Measurements from ENCODE around the gene FTO. TPM values are rescaled to one million over a fixed set of nuclear protein-coding genes. Genes with fewer than 3 reads are reported as not detected.
"Not testable (repeated sequence)": the region's sequence is repeated elsewhere in the genome, so short reads cannot be mapped to it uniquely, and the experiment has no call there.

The FTO gene
- total and polyA plus RNA-seq, 2 of the 8 experiments (the other 6 are each of a cell fraction or from before 2014, with no cell fraction given), result 34.5 to 59.8 TPM

DNA sequence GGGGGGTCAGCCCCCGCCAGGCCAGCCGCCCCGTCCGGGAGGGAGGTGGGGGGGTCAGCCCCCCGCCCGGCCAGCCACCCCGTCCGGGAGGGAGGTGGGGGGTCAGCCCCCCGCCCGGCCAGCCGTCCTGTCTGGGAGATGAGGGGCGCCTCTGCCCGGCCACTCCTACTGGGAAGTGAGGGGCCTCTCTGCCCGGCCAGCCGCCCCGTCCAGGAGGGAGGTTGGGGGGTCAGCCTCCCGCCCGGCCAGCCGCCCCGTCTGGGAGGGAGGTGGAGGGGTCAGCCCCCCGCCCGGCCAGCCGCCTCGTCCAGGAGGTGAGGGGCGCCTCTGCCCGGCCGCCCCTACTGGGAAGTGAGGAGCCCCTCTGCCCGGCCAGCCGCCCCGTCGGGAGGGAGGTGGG, 5.7 kb upstream of the FTO start:
- H2BK120ac ChIP-seq (replicated peaks; ENCODE audit: low read depth, low read length); CTCF ChIA-PET (ENCODE audit: partially characterized antibody); H3K79me1 ChIP-seq (ENCODE audit: low read depth, low read length); H3K27me3 ChIP-seq (replicated peaks in 1 of 4; ENCODE audit: control insufficient read depth in 3 of 4, extremely low read depth in 1 of 4, insufficient read depth in 3 of 4, low read length in 3 of 4); H2BK20ac ChIP-seq (ENCODE audit: low read length); POLR2A ChIA-PET (ENCODE audit: partially characterized antibody); H4K8ac ChIP-seq (ENCODE audit: extremely low read depth, insufficient read depth, low read length); H2BK12ac ChIP-seq (ENCODE audit: low read depth, low read length); H4K20me1 ChIP-seq (replicated peaks in 1 of 2; ENCODE audit: control insufficient read depth in 1 of 2, insufficient read depth in 2 of 2, low read length in 2 of 2); H3K18ac ChIP-seq (ENCODE audit: extremely low read depth, low read length); H4K91ac ChIP-seq (replicated peaks; ENCODE audit: insufficient read length, low read length); H3K79me2 ChIP-seq (ENCODE audit: control insufficient read depth in 1 of 2, insufficient read depth in 2 of 2, low read length in 2 of 2); H3K14ac ChIP-seq (ENCODE audit: insufficient read length); H3K4me3 ChIP-seq (ENCODE audit: extremely low read depth in 1 of 4, insufficient read depth in 2 of 4, low read depth in 3 of 4, low read length in 4 of 4); H3K9ac ChIP-seq (replicated peaks in 1 of 4; ENCODE audit: extremely low read depth in 1 of 4, low read depth in 3 of 4, low read length in 3 of 4); H2AK5ac ChIP-seq (ENCODE audit: low read depth, low read length); H3K27ac ChIP-seq (ENCODE audit: low read depth, low read length); H3K23ac ChIP-seq (ENCODE audit: insufficient read length); H3K23me2 ChIP-seq (ENCODE audit: low read depth, low read length); FAIRE-seq; H3K56ac ChIP-seq (replicated peaks; ENCODE audit: insufficient read length, low read depth, low read length); H2BK15ac ChIP-seq (ENCODE audit: low read length); H2AFZ ChIP-seq (ENCODE audit: low read length); H2BK5ac ChIP-seq (ENCODE audit: low read depth, low read length); DNase-seq (ENCODE audit: low read depth in 1 of 2, low spot score in 2 of 2); H3K4ac ChIP-seq (replicated peaks; ENCODE audit: insufficient read length, low read depth, low read length); H3K4me1 ChIP-seq (replicated peaks in 1 of 4; ENCODE audit: control insufficient read depth in 3 of 4, insufficient read depth in 4 of 4, low read length in 3 of 4); H3K4me2 ChIP-seq (ENCODE audit: insufficient read depth in 1 of 2, low read depth in 2 of 2, low read length in 2 of 2); H4K5ac ChIP-seq (ENCODE audit: insufficient read length, low read depth, low read length): not testable (repeated sequence)
- WGBS, 2 experiments (ENCODE audit: extremely low coverage in 1 of 2, insufficient coverage in 1 of 2, insufficient read length in 1 of 2, insufficient replicate concordance in 2 of 2, low coverage in 1 of 2, low lambda C conversion rate in 2 of 2, missing lambda C conversion rate in 1 of 2), result no CpG with 5 or more reads among the region's 31 CpGs
- Histone ChIP-seq H3K36me3 (ENCODE audit: control insufficient read depth in 2 of 4, insufficient read depth in 4 of 4, low read length in 3 of 4) (peaks cover 0 to 12% (median 2%) of the 10 kb centered on the region in 4 experiments; a peak in 2 of 8 replicates), H3K9me3 (ENCODE audit: insufficient read depth in 2 of 2, low read depth in 1 of 2, low read length in 1 of 2) (peaks cover 0 to 13% of the 10 kb centered on the region in 2 experiments; a peak in 1 of 4 replicates)

Measured in H1 (cell line).